ENCODE results near the gene EIF3B. TPM values are rescaled to one million over a fixed set of nuclear protein-coding genes. Genes with fewer than 3 reads are reported as not detected.
"Not testable (repeated sequence)": the region's sequence is repeated elsewhere in the genome, so short reads cannot be mapped to it uniquely, and the experiment has no call there.

Gene EIF3B
- polyA plus RNA-seq, 3 donors: 64.8 to 130 (median 74.6) TPM

DNA sequence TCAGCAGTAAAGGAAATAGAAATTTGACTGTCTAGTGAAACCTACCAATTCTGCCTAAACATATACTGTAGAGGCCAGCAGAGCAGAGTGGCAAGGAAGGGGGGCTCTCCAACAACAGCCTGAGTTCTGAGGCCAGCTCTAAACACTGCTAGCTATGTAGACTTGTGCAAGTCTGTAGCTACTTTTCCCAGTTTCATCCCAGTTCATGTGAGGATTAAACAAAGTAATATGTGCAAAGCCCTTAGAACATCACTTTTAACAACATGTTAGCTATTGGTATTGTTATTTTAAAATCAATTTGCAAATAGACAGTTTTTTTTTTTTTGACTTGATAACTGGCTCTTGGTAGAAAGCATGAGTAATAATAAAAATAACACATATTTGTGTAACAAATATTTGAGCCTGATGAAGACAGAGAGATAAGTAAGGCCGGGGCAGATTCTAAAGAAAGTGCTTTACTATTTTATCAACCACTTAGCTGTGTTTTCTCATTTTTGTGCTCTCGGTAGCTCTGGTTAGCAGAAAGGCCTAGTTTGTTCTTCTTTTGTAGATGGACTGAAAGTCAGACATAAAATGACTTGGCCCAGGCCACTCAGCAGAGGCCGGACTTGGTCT is 58.1 kb downstream of the EIF3B start:
- WGBS, 3 donors: 53 to 80% (median 79%) methylated on average over 3 of the region's 3 CpGs
- H3K27ac ChIP-seq (ENCODE audit: low read depth, low read length): no peak overlapping the region

DNA sequence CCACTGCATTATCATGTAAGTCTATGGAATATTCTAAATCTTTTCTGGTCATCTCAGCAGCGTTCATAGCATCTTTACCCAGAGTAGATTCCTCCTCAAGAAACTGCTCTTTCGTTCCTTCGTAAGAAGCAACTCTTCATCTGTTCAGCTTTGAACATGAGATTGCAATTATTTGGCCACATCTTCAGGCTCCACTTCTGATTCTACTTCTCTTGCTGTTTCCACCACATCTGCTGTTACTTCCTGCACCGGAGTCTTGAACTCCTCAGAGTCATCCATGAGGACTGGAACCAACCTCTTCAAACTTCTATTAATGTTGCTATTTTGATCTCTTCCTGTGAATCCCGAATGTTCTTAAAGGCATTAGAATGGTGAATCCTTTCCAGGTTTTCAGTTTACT is 61.4 kb downstream of the EIF3B start:
- WGBS, 3 donors: 54 to 88% (median 55%) methylated on average over 5 of the region's 5 CpGs
- H3K27ac ChIP-seq (ENCODE audit: low read depth, low read length): no peak overlapping the region

DNA sequence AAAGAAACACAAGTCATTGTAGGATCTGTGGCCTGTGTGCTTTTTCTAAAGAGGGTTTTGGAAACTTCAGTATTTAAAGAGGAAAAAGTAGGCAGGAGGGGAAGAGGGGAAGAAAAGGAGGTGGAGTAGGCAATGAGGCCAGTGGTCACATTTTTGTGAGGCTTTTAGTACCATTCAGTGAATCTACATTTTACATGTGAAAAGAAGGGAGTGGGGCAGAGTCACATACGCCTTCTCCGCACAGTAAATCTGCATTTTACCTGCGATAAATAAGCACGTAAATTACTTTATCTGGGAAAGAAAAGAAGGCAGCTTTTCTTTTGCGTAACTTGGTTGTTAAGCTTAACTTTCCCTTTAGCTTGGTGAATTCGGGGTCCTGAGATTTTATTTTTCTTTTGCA is 62.0 kb downstream of the EIF3B start:
- H3K27ac ChIP-seq (ENCODE audit: low read depth, low read length): no peak overlapping the region
- WGBS, 3 donors: 91 to 95% (median 93%) methylated on average over 6 of the region's 6 CpGs

DNA sequence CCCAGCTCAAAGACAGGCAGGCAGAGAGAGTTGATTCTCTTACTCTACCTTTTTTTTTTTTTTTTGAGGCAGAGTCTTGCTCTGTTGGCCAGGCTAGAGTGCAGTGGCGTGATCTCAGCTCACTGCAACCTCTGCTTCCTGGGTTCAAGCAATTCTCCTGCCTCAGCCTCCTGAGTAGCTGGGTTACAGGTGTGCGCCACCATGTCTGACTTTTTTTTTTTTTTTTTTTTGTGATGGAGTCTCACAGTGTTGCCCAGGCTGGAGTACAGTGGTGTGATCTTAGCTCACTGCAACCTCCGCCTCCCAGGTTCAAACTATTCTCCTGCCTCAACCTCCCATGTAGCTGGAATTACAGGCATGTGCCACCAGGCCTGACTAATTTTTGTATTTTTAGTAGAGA is 62.6 kb downstream of the EIF3B start:
- 96 to 100% (median 96%) methylated on average over 2 to 3 of the region's 3 CpGs for WGBS, 3 donors
- H3K27ac ChIP-seq (ENCODE audit: low read depth, low read length): not testable (repeated sequence)

DNA sequence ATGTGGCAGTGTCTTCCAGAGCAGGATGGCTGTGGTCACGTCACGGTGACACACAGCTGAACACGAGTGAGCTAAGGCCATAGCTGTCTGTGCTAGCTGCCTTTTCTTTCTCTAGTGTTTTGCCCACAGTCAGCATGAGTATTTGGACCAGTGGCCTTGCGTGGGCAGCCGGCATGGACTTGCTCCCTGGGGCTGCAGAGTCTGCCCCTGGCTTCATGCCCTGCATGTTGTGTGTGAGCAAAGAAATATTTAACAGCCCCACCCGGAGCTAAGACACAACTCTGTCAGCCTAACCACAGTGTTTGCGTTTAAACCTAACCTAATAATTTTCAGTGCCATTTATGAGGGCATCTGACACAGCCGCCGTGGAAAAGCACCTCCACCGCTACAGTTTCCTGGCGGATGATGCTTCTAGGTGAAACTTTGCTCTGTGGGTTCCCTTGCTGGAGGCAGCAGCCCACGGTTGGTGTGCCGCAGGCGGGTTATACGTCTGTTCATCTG is 63.4 kb downstream of the EIF3B start:
- WGBS, 3 donors: 54 to 83% (median 67%) methylated on average over 15 of the region's 15 CpGs
- no peak overlapping the region for H3K27ac ChIP-seq (ENCODE audit: low read depth, low read length)

DNA sequence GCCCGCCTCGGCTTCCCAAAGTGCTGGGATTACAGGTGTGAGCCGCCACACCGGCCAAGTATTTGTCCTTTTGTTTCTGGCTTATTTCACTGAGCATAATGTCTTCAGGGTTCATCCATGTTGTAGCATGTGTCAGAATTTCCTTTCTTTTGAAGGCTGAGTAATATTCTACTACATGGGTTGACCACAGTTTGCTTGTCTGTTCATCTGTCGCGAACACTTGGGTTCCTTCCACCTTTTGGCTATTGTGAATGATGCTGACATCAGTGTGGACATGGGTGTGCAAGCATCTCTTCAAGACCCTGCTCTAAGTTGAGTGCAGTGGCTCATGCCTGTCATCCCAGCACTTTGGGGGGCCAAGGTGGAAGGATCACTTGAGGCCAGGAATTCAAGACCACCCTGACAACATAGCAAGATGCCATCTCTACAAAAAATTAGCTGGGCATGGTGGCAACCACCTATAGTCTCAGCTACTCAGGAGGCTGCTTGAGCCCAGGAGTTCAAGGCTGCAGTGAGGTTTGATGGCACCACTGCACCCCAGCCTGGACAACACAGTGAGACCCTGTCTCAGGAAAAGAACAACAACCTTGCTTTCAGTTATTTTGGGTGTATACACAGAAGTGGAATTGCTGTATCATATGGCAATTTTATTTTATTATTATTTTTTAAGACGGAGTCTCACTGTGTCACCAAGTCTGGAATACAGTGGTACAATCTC is 65.7 kb downstream of the EIF3B start:
- no peak overlapping the region for H3K27ac ChIP-seq (ENCODE audit: low read depth, low read length)
- 94 to 97% (median 95%) methylated on average over 6 to 7 of the region's 7 CpGs for WGBS, 3 donors

DNA sequence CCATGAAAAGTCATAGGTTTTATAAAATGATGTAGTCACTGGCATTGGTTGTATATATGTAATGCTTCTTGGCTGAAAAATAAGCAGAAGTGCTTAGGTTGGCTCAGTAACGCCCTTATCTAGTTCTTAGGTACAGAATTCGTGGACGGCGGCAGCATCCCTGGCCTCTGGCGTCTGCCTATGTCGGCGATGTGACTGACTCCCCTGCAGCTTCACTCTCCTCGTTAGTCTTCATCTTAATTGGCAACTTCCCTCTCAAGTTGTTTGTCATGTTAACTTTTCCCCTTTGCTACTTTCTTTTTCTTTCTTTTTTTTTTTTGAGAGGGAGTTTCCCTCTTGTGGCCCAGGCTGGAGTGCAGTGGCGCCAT is 67.3 kb downstream of the EIF3B start:
- WGBS, 3 donors: 81 to 92% (median 85%) methylated on average over 9 of the region's 9 CpGs
- H3K27ac ChIP-seq (ENCODE audit: low read depth, low read length): no peak overlapping the region

DNA sequence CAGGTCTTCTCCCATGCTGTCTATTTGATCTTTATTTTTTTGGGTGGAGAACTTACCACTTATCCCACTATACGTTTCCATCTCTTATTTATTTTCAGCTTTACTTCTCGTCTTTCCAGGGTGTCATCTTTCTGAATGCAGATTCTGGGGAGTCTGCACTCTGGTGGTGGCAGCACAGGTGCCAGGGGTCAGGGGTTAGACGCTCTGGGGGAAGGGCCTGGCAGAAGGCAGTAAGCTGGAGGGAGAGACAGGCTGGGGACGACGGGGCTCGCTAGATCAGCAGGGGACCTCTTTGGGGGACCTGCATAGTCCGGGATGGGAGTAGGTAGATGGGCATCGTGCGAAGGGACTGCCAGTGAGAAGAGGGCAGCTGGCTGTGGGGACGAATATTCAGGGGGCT is 71.1 kb downstream of the EIF3B start:
- no peak overlapping the region for H3K27ac ChIP-seq (ENCODE audit: low read depth, low read length)
- WGBS, 3 donors: 87 to 91% (median 87%) methylated on average over 10 of the region's 10 CpGs

Other genes starting within 250 kb of the EIF3B start
- 10 to 100 TPM; 10.7 to 48.1 (median 18.4) TPM for gene MAD1L1, start 121.9 kb upstream of the EIF3B start, polyA plus RNA-seq
- gene MRM2, start 112.6 kb upstream of the EIF3B start, polyA plus RNA-seq: 10 to 100 TPM in 2 of 3 donors, 1 to 10 TPM in 1; 9.2 to 21.8 (median 15.7) TPM
- gene NUDT1, start 112.6 kb upstream of the EIF3B start, polyA plus RNA-seq: 10 to 100 TPM; 11.7 to 26.1 (median 17.9) TPM
- 10 to 100 TPM; 11.8 to 44.0 (median 26.2) TPM for gene SNX8, start 40.4 kb upstream of the EIF3B start, polyA plus RNA-seq
- gene CHST12, start 48.8 kb downstream of the EIF3B start, polyA plus RNA-seq: 10 to 100 TPM; 10.5 to 20.4 (median 15.7) TPM
- gene GRIFIN, start 121.6 kb downstream of the EIF3B start, polyA plus RNA-seq: not detected
- gene LFNG, start 164.9 kb downstream of the EIF3B start, polyA plus RNA-seq: 10 to 100 TPM; 12.5 to 52.7 (median 23.7) TPM
- 10 to 100 TPM; 17.8 to 29.8 (median 18.7) TPM for gene BRAT1, start 200.7 kb downstream of the EIF3B start, polyA plus RNA-seq
- 1 to 10 TPM; 4.3 to 8.7 (median 5.4) TPM for gene IQCE, start 204.2 kb downstream of the EIF3B start, polyA plus RNA-seq

All from adipose tissue (tissue), 3 donors.